H1 (cell line): Measurements from ENCODE around the gene ZNF761. TPM values are rescaled to one million over a fixed set of nuclear protein-coding genes. Genes with fewer than 3 reads are reported as not detected.
"Not testable (repeated sequence)": the region's sequence is repeated elsewhere in the genome, so short reads cannot be mapped to it uniquely, and the experiment has no call there.

Source experiments
- CTCF ChIA-PET: fragments of 300-600 bp; sonication (Branson Sonifier 250); formaldehyde crosslinking; loops from one replicate; lab custom pipeline; 2021; ENCODE audit not compliant: partially characterized antibody; lab: Charles Lee
- POLR2A ChIA-PET: fragments of 300-600 bp; sonication (Branson Sonifier 250); formaldehyde crosslinking; loops from one replicate; lab custom pipeline; 2021; ENCODE audit warnings: inconsistent platforms; ENCODE audit not compliant: partially characterized antibody; lab: Charles Lee
- DNase-seq, 2 experiments: peaks; one replicate each; pipeline versions ENCODE4 v3.0.0 to v3.0.0-alpha.2; 2010 to 2022; ENCODE audit warnings: low spot score in 2 of 2, low read depth in 1 of 2, mixed read lengths in 1 of 2
- FAIRE-seq: peaks from 2 replicates; lab custom pipeline; 2011; peaks lifted over from hg19 to GRCh38; lab: Jason Lieb, UNC
- H2AFZ ChIP-seq: 2 replicates; pipeline ENCODE4 v1.8.1; 2012; ENCODE audit warnings: low read length, inconsistent platforms
- H2AK5ac ChIP-seq: 2 replicates; pipeline ENCODE4 v1.6.1; 2013; ENCODE audit warnings: low read depth, low read length
- H2BK120ac ChIP-seq: replicated peaks from 2 replicates; pipeline ENCODE3; 2013; ENCODE audit warnings: low read depth, low read length, inconsistent platforms
- H2BK12ac ChIP-seq: 2 replicates; pipeline ENCODE4 v1.6.1; 2013; ENCODE audit warnings: low read depth, low read length
- H2BK15ac ChIP-seq: 2 replicates; pipeline ENCODE4 v1.6.1; 2013; ENCODE audit warnings: low read length
- H2BK20ac ChIP-seq: 2 replicates; pipeline ENCODE4 v1.6.1; 2013; ENCODE audit warnings: low read length
- H2BK5ac ChIP-seq: 2 replicates; pipeline ENCODE4 v1.6.1; 2013; ENCODE audit warnings: low read depth, low read length
- H3K14ac ChIP-seq: 2 replicates; pipeline ENCODE4 v1.6.1; 2013; ENCODE audit warnings: inconsistent platforms; ENCODE audit not compliant: insufficient read length
- H3K18ac ChIP-seq: 2 replicates; pipeline ENCODE4 v1.6.1; 2013; ENCODE audit warnings: low read length; ENCODE audit errors: extremely low read depth
- H3K23ac ChIP-seq: 2 replicates; pipeline ENCODE4 v1.6.1; 2013; ENCODE audit warnings: inconsistent platforms; ENCODE audit not compliant: insufficient read length
- H3K23me2 ChIP-seq: 2 replicates; pipeline ENCODE4 v1.6.1; 2013; ENCODE audit warnings: low read depth, low read length
- H3K27ac ChIP-seq: 2 replicates; pipeline ENCODE4 v1.6.1; 2011; ENCODE audit warnings: low read depth, low read length, inconsistent platforms
- H3K27me3 ChIP-seq, 4 experiments: replicated peaks in 1 of 4; 1 replicate in 1 of 4; 2 replicates in 3 of 4; pipeline versions ENCODE4 v1.6.1 to v1.8.1; 2011 to 2013; ENCODE audit warnings: low read length in 3 of 4, mild to moderate bottlenecking in 3 of 4, inconsistent platforms in 2 of 4, mixed read lengths in 2 of 4, moderate library complexity in 1 of 4; ENCODE audit not compliant: control insufficient read depth in 3 of 4, insufficient read depth in 3 of 4; ENCODE audit errors: extremely low read depth in 1 of 4
- H3K36me3 ChIP-seq, 4 experiments: 2 replicates each; pipeline versions ENCODE4 v1.6.1 to v1.8.1; 2011 to 2013; ENCODE audit warnings: mild to moderate bottlenecking in 4 of 4, low read length in 3 of 4, moderate library complexity in 2 of 4, control low read depth in 1 of 4, inconsistent platforms in 1 of 4; ENCODE audit not compliant: insufficient read depth in 4 of 4, control insufficient read depth in 2 of 4
- H3K4ac ChIP-seq: replicated peaks from 2 replicates; pipeline ENCODE3; 2013; ENCODE audit warnings: low read length, low read depth, mixed read lengths, inconsistent platforms; ENCODE audit not compliant: insufficient read length
- H3K4me1 ChIP-seq, 4 experiments: replicated peaks in 1 of 4; 1 replicate in 1 of 4; 2 replicates in 3 of 4; pipeline versions ENCODE4 v1.6.1 to v1.8.1; 2011 to 2013; ENCODE audit warnings: low read length in 3 of 4, inconsistent platforms in 2 of 4, mixed read lengths in 1 of 4; ENCODE audit not compliant: insufficient read depth in 4 of 4, control insufficient read depth in 3 of 4
- H3K4me2 ChIP-seq, 2 experiments: 2 replicates each; pipeline versions ENCODE4 v1.6.1 to v1.8.1; 2011 to 2013; ENCODE audit warnings: low read depth in 2 of 2, low read length in 2 of 2, control low read depth in 1 of 2, inconsistent platforms in 1 of 2, mild to moderate bottlenecking in 1 of 2; ENCODE audit not compliant: insufficient read depth in 1 of 2
- H3K4me3 ChIP-seq, 4 experiments: fragments of 200-600, 300-600 bp in 1 of 4; sonication (generic), shearing (Covaris generic), sonication (Bioruptor Twin) in 1 of 4; 2 replicates each; pipeline versions ENCODE4 v1.5.1 to v1.8.1; 2011 to 2016; ENCODE audit warnings: low read length in 4 of 4, low read depth in 3 of 4, control low read depth in 2 of 4, inconsistent platforms in 2 of 4, mild to moderate bottlenecking in 2 of 4, mixed read lengths in 1 of 4, moderate library complexity in 1 of 4; ENCODE audit not compliant: insufficient read depth in 2 of 4; ENCODE audit errors: extremely low read depth in 1 of 4
- H3K56ac ChIP-seq: replicated peaks from 2 replicates; pipeline ENCODE3; 2013; ENCODE audit warnings: low read depth, mild to moderate bottlenecking, mixed read lengths, low read length, inconsistent platforms; ENCODE audit not compliant: insufficient read length
- H3K79me1 ChIP-seq: 2 replicates; pipeline ENCODE4 v1.6.1; 2013; ENCODE audit warnings: low read depth, low read length, control low read depth
- H3K79me2 ChIP-seq, 2 experiments: 2 replicates each; pipeline versions ENCODE4 v1.6.1 to v1.8.1; 2012 to 2013; ENCODE audit warnings: low read length in 2 of 2, mild to moderate bottlenecking in 2 of 2, inconsistent platforms in 1 of 2; ENCODE audit not compliant: insufficient read depth in 2 of 2, control insufficient read depth in 1 of 2
- H3K9ac ChIP-seq, 4 experiments: replicated peaks in 1 of 4; 1 replicate in 1 of 4; 2 replicates in 3 of 4; pipeline versions ENCODE4 v1.6.1 to v1.8.1; 2011 to 2013; ENCODE audit warnings: low read depth in 3 of 4, low read length in 3 of 4, control low read depth in 2 of 4, mild to moderate bottlenecking in 2 of 4, moderate library complexity in 2 of 4, inconsistent platforms in 1 of 4; ENCODE audit errors: extremely low read depth in 1 of 4
- H3K9me3 ChIP-seq, 2 experiments: 2 replicates each; pipeline versions ENCODE4 v1.6.1 to v1.8.1; 2012 to 2013; ENCODE audit warnings: mild to moderate bottlenecking in 2 of 2, moderate library complexity in 2 of 2, control low read depth in 1 of 2, inconsistent platforms in 1 of 2, low read depth in 1 of 2, low read length in 1 of 2, mixed read lengths in 1 of 2; ENCODE audit not compliant: insufficient read depth in 2 of 2
- H4K20me1 ChIP-seq, 2 experiments: replicated peaks in 1 of 2; 2 replicates each; pipeline versions ENCODE3 to v1.8.1; 2011 to 2013; ENCODE audit warnings: inconsistent platforms in 2 of 2, low read length in 2 of 2, mild to moderate bottlenecking in 1 of 2; ENCODE audit not compliant: insufficient read depth in 2 of 2, control insufficient read depth in 1 of 2
- H4K5ac ChIP-seq: 2 replicates; pipeline ENCODE4 v1.6.1; 2013; ENCODE audit warnings: low read length, low read depth, mixed read lengths, inconsistent platforms; ENCODE audit not compliant: insufficient read length
- H4K8ac ChIP-seq: 2 replicates; pipeline ENCODE4 v1.8.0; 2013; ENCODE audit warnings: mild to moderate bottlenecking, moderate library complexity, low read length, inconsistent platforms; ENCODE audit not compliant: insufficient read depth; ENCODE audit errors: extremely low read depth
- H4K91ac ChIP-seq: replicated peaks from 2 replicates; pipeline ENCODE3; 2013; ENCODE audit warnings: low read length, mixed read lengths, inconsistent platforms; ENCODE audit not compliant: insufficient read length
- CHD2 ChIP-seq: IDR thresholded peaks from 2 replicates; pipeline ENCODE4 v1.6.1; 2012; ENCODE audit warnings: low read length, improper control_type of control experiment
- EZH2 ChIP-seq: fragments of 200-600 bp; sonication (generic); IDR thresholded peaks from 2 replicates; pipeline ENCODE4 v1.7.1; 2012; ENCODE audit warnings: low read depth, mild to moderate bottlenecking, moderate library complexity, low read length, inconsistent platforms; ENCODE audit not compliant: severe bottlenecking
- NANOG ChIP-seq: IDR thresholded peaks from 2 replicates; pipeline ENCODE4 v1.6.1; 2011; ENCODE audit warnings: low read length, low read depth, mild to moderate bottlenecking, inconsistent platforms; ENCODE audit not compliant: insufficient read depth, poor library complexity, severe bottlenecking
- POU5F1 ChIP-seq: IDR thresholded peaks from 2 replicates; pipeline ENCODE4 v1.6.1; 2011; ENCODE audit warnings: low read depth, mild to moderate bottlenecking, low read length, moderate library complexity
- TEAD4 ChIP-seq: IDR thresholded peaks from 2 replicates; pipeline ENCODE4 v1.6.1; 2012; ENCODE audit warnings: low read depth, low read length, inconsistent platforms, mixed read lengths
- WGBS, 2 experiments: shearing (Covaris generic) in 1 of 2; methylation state at CpG; one replicate each; pipeline versions ENCODE4 v1.1.6 to v1.1.7; 2013 to 2015; ENCODE audit warnings: low lambda C conversion rate in 2 of 2, mixed read lengths in 2 of 2, inconsistent platforms in 1 of 2, low coverage in 1 of 2, missing lambda C conversion rate in 1 of 2; ENCODE audit not compliant: insufficient replicate concordance in 2 of 2, insufficient coverage in 1 of 2, insufficient read length in 1 of 2; ENCODE audit errors: extremely low coverage in 1 of 2, missing lambda C conversion rate in 1 of 2; 5-methylcytosine and 5-hydroxymethylcytosine counted together
- polyA plus RNA-seq, 7 experiments: library from polyadenylated mRNA; depleted of rRNA in 3 of 7; stranded (reverse) in 5 of 7; unstranded in 2 of 7; fragments of >200 nt in 5 of 7; fragments of 200-250 nt in 2 of 7; gene quantifications; 1 replicate in 5 of 7; 2 replicates in 1 of 7; 4 replicates in 1 of 7; pipeline versions ENCODE4 v1.2.1 to v1.2.3, GENCODE V29; 2011 to 2013; ENCODE audit warnings: missing spikeins in 2 of 7, mixed read lengths in 2 of 7
- total RNA-seq: library from RNA; stranded (reverse); fragmentation: NEBNext Ultra II Directional; extraction: Animal tissue kit (Norgen Biotek cat#: 25700); gene quantifications from 2 replicates; pipeline ENCODE4 v1.2.1, GENCODE V29; 2021

ZNF761 gene
- total and polyA plus RNA-seq, 2 of the 8 experiments (the other 6 are each of a cell fraction or from before 2014, with no cell fraction given), result 11.1 to 25.1 TPM

DNA sequence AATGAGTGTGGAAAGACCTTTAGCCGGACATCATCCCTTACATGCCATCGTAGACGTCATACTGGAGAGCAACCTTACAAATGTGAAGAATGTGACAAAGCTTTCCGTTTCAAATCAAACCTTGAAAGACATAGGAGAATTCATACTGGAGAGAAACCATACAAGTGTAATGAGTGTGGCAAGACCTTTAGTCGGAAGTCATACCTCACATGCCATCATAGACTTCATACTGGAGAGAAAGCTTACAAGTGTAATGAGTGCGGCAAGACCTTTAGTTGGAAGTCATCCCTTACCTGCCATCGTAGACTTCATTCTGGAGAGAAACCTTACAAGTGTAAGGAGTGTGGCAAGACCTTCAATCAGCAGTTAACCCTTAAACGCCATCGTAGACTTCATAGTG is 24.0 kb downstream of the ZNF761 start (continued):
- TF ChIP-seq POU5F1 (no peak), TEAD4 (no peak), CHD2 (no peak), NANOG (no peak), EZH2 (no peak)

GRCh38 chr19:53460131-53460721 is 28.4 kb downstream of the ZNF761 start:
- CTCF ChIA-PET, H3K27ac ChIP-seq, H3K4me1 ChIP-seq, DNase-seq, H3K18ac ChIP-seq, H2BK20ac ChIP-seq, H3K79me2 ChIP-seq, H3K9ac ChIP-seq, H3K23me2 ChIP-seq, H2BK15ac ChIP-seq, H2BK5ac ChIP-seq, H2AK5ac ChIP-seq, H4K8ac ChIP-seq, FAIRE-seq, H3K56ac ChIP-seq, H3K23ac ChIP-seq, H3K4me3 ChIP-seq, H2BK120ac ChIP-seq, H4K91ac ChIP-seq, H3K14ac ChIP-seq, H4K20me1 ChIP-seq, H3K4me2 ChIP-seq, H2AFZ ChIP-seq, H3K27me3 ChIP-seq, H4K5ac ChIP-seq, H3K4ac ChIP-seq, H3K79me1 ChIP-seq, H2BK12ac ChIP-seq: not testable (repeated sequence)
- WGBS, 2 experiments, result 85% methylated on average over 11 of the region's 11 CpGs; no CpG with 5 or more reads in 1 of the 2 experiments
- POLR2A ChIA-PET, result interaction anchor here (0.6 kb wide), 1 partner anchor 559 kb away, joined by 5 read pairs; no protein-coding TSS in a partner anchor
- Histone ChIP-seq H3K9me3 (peaks cover 22% of the 10 kb centered on the region in 2 experiments), H3K36me3 (peaks cover 2 to 24% (median 17%) of the 10 kb centered on the region in 4 experiments; a peak in 7 of 8 replicates)
